Parathyroid adenoma (tissue), 2 donors: ENCODE results near the gene SRD5A2.

ENCODE experiments used
- H2AFZ ChIP-seq: fragments of 300-600 bp; sonication (generic); one replicate; pipeline ENCODE4 v1.7.0; 2017; ENCODE audit warnings: antibody characterized with exemption, mild to moderate bottlenecking
- H3K27ac ChIP-seq: fragments of 300-600 bp; sonication (generic); one replicate; pipeline ENCODE4 v1.7.0; 2017
- H3K27me3 ChIP-seq: fragments of 300-600 bp; sonication (generic); one replicate; pipeline ENCODE4 v1.7.0; 2017; ENCODE audit warnings: low read length; ENCODE audit not compliant: control insufficient read depth, insufficient read depth
- H3K36me3 ChIP-seq: fragments of 300-600 bp; sonication (generic); one replicate; pipeline ENCODE4 v1.7.0; 2017; ENCODE audit warnings: low read length; ENCODE audit not compliant: control insufficient read depth, insufficient read depth
- H3K4me1 ChIP-seq: fragments of 300-600 bp; sonication (generic); one replicate; pipeline ENCODE4 v1.7.0; 2017; ENCODE audit warnings: control low read depth
- H3K4me2 ChIP-seq: fragments of 300-600 bp; sonication (generic); one replicate; pipeline ENCODE4 v1.7.0; 2017; ENCODE audit warnings: low read length
- H3K4me3 ChIP-seq: fragments of 300-600 bp; sonication (generic); one replicate; pipeline ENCODE4 v1.7.0; 2017; ENCODE audit warnings: low read depth, low read length
- H3K79me2 ChIP-seq: fragments of 300-600 bp; sonication (generic); one replicate; pipeline ENCODE4 v1.7.0; 2017; ENCODE audit warnings: control low read depth
- H3K9ac ChIP-seq: fragments of 300-600 bp; sonication (generic); one replicate; pipeline ENCODE4 v1.7.0; 2017; ENCODE audit warnings: mild to moderate bottlenecking
- H3K9me3 ChIP-seq: fragments of 300-600 bp; sonication (generic); one replicate; pipeline ENCODE4 v1.7.0; 2017; ENCODE audit warnings: low read length; ENCODE audit not compliant: control insufficient read depth
- CTCF ChIP-seq: fragments of 300-600 bp; sonication (generic); IDR thresholded peaks from one replicate; pipeline ENCODE4 v1.7.0; 2017; ENCODE audit warnings: antibody characterized with exemption, mild to moderate bottlenecking
- donor health status: primary hyperparathyroidism.

The SRD5A2 gene

GRCh38 chr2:31483246-31483645 is 97.5 kb downstream of the SRD5A2 start:
- TF ChIP-seq CTCF = no peak
- H3K4me2 ChIP-seq = no peak overlapping the region
- H3K27me3 ChIP-seq = no peaks in the 10 kb centered on the region
- H2AFZ ChIP-seq = no peak overlapping the region
- H3K4me3 ChIP-seq = no peak overlapping the region
- H3K9ac ChIP-seq = no peak overlapping the region
- H3K79me2 ChIP-seq = no peaks in the 10 kb centered on the region
- no peak overlapping the region for H3K27ac ChIP-seq
- H3K36me3 ChIP-seq = no peaks in the 10 kb centered on the region
- H3K4me1 ChIP-seq = no peaks in the 10 kb centered on the region
- H3K9me3 ChIP-seq = no peaks in the 10 kb centered on the region

GRCh38 chr2:31476511-31477180 is 104.1 kb downstream of the SRD5A2 start:
- H3K9ac ChIP-seq = no peak overlapping the region
- H3K9me3 ChIP-seq = no peaks in the 10 kb centered on the region
- H3K4me2 ChIP-seq = no peak overlapping the region
- no peaks in the 10 kb centered on the region for H3K27me3 ChIP-seq
- no peaks in the 10 kb centered on the region for H3K4me1 ChIP-seq
- H2AFZ ChIP-seq = no peak overlapping the region
- no peak for TF ChIP-seq CTCF
- H3K79me2 ChIP-seq = no peaks in the 10 kb centered on the region
- H3K36me3 ChIP-seq = no peaks in the 10 kb centered on the region
- H3K4me3 ChIP-seq = no peak overlapping the region
- H3K27ac ChIP-seq = no peak overlapping the region

DNA sequence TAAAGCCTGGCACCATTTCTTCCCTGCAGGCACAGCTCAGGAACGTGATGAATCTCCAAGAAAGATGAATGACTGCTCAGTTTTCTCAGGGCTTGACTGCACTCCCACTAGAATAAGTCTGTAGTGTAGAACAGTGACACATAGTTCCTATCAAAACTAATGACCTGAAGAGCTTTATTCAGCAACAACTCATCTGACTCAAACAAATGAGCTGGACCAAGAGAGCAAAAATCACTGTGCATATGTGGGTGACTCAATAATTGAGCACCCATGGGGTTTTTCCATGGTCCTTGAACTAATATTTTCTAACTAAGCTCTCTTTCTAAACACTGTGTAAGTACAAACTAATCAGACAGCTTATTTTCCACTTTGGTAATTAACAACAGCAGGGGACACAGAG is 105.0 kb downstream of the SRD5A2 start:
- no peaks in the 10 kb centered on the region for H3K4me1 ChIP-seq
- H3K27me3 ChIP-seq = no peaks in the 10 kb centered on the region
- no peak overlapping the region for H3K9ac ChIP-seq
- no peak overlapping the region for H3K4me3 ChIP-seq
- H3K27ac ChIP-seq = no peak overlapping the region
- H3K79me2 ChIP-seq = no peaks in the 10 kb centered on the region
- no peak overlapping the region for H2AFZ ChIP-seq
- H3K9me3 ChIP-seq = no peaks in the 10 kb centered on the region
- H3K36me3 ChIP-seq = no peaks in the 10 kb centered on the region
- no peak overlapping the region for H3K4me2 ChIP-seq
- no peak for TF ChIP-seq CTCF

GRCh38 chr2:31474296-31474695 is 106.4 kb downstream of the SRD5A2 start:
- no peak overlapping the region for H3K4me2 ChIP-seq
- H2AFZ ChIP-seq = no peak overlapping the region
- no peaks in the 10 kb centered on the region for H3K79me2 ChIP-seq
- no peaks in the 10 kb centered on the region for H3K27me3 ChIP-seq
- H3K36me3 ChIP-seq = no peaks in the 10 kb centered on the region
- H3K4me1 ChIP-seq = no peaks in the 10 kb centered on the region
- H3K27ac ChIP-seq = no peak overlapping the region
- H3K4me3 ChIP-seq = no peak overlapping the region
- TF ChIP-seq CTCF = no peak
- H3K9ac ChIP-seq = no peak overlapping the region
- no peaks in the 10 kb centered on the region for H3K9me3 ChIP-seq
